ENCODE measurements around the gene RGS19. TPM values are rescaled to one million over a fixed set of nuclear protein-coding genes. Genes with fewer than 3 reads are reported as not detected.

The RGS19 gene
- total RNA-seq, 2 donors from 2014 or later = 7.8 to 14.1 TPM

DNA sequence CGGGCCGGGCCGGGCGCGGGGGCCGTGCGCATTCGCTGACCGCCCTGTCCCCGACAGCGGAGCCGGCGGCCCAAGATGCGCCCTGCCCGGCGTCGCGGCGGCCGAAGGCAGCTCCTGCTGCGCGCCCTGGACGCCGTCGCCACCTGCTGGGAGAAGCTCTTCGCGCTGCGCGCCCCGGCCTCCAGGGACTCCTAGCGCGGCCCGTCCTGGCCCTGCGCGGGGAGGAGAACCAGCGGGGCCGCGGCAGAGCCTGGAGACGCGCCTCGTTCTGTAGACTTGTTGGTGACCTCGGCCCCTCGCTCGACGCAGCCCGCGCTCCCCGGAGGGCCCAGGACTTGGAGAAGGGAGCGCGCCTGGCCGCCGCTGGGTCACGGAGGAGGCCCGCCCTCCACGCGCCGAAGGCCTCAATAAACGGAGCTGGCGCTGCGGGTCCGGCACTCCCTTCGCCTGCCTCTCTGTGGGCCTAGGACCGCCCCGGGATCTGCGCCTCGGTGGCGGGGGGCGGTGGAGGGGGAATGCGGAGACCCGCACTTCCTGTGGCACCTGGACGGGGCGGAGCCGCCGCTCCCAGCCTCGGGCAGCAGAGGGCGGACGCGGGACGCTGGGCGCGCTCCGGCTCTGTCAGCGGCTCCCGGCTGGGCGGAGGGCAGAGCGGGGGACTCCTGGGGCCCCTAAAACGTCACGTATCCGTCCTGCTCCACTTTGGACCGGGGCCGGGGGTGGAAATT is 40.6 kb downstream of the RGS19 start:
- TF ChIP-seq, protein P1, sequence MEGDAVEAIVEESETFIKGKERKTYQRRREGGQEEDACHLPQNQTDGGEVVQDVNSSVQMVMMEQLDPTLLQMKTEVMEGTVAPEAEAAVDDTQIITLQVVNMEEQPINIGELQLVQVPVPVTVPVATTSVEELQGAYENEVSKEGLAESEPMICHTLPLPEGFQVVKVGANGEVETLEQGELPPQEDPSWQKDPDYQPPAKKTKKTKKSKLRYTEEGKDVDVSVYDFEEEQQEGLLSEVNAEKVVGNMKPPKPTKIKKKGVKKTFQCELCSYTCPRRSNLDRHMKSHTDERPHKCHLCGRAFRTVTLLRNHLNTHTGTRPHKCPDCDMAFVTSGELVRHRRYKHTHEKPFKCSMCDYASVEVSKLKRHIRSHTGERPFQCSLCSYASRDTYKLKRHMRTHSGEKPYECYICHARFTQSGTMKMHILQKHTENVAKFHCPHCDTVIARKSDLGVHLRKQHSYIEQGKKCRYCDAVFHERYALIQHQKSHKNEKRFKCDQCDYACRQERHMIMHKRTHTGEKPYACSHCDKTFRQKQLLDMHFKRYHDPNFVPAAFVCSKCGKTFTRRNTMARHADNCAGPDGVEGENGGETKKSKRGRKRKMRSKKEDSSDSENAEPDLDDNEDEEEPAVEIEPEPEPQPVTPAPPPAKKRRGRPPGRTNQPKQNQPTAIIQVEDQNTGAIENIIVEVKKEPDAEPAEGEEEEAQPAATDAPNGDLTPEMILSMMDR (IDR thresholded peaks at IDR 0.05) = peak; percentile 82 to 87
- Histone ChIP-seq H3K27ac (peak overlapping the region; percentile 67 to 70), H3K36me3 (peaks cover 8% of the 10 kb centered on the region), H3K4me1 (peaks cover 0 to 51% of the 10 kb centered on the region in 2 donors), H3K9me3 (no peaks in the 10 kb centered on the region), H3K27me3 (peaks cover 9 to 17% of the 10 kb centered on the region in 2 donors), H3K4me3 (peak overlapping the region; percentile 41 to 55)
- DNase-seq (ENCODE audit: low spot score) = peak; percentile 74

DNA sequence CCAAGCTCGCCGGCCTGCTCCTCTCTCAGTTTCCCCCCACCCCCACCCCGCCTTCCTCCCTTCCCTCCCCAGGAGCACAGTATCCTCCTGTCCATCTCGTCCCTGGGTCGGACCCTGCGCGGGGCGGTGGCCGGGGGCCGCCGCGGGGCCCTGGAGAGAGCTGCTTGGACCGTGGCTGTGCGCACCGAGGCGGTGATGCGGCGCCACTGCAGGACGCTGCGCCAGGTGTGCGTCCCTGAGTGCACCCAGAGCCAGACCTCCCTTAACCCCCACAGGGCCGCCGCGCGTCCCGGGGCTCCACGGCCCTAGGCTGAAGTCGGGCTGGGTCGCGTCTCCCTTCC is 41.1 kb downstream of the RGS19 start:
- H3K4me1 ChIP-seq = peaks cover 0 to 51% of the 10 kb centered on the region in 2 donors
- peak overlapping the region; percentile 41 to 55 for H3K4me3 ChIP-seq
- H3K27ac ChIP-seq = peak overlapping the region; percentile 67 to 70
- peaks cover 12% of the 10 kb centered on the region for H3K36me3 ChIP-seq
- TF ChIP-seq, protein P1 (IDR thresholded peaks at IDR 0.05) = no peak
- H3K9me3 ChIP-seq = no peaks in the 10 kb centered on the region
- peaks cover 9 to 17% of the 10 kb centered on the region in 2 donors for H3K27me3 ChIP-seq
- DNase-seq (ENCODE audit: low spot score) = no peak

DNA sequence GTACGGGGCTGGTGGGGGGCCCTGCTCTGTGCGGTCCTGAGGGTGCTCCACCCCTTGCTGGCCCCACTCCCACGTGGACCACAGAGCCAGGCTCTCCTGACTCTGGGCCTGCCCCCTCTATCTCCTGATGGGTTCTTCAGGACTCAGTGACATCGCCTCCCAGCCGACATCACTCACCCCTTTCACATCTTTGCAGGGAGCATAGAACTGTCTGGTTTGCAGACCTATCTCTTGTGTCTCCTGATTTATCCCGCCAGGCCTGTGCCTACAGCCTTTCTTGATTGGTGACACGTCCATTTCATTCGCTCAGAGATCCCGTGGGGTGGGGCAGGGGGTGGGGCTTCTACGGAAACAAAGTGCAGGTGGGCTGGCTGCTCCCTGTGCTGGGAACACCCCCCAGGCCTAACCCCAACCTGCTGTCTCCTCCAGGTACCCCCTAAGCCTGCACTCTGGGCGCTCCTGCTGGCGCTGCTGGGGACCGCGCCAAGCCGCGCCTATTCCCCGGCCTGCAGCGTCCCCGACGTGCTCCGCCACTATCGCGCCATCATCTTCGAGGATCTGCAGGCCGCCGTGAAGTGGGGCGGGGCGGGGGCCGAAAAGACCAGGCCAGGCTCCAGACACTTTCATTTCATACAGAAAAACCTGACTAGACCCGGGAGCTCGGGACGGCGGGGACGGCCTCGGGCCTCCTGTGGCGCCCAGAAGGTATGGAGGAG is 41.7 kb downstream of the RGS19 start:
- H3K4me1 ChIP-seq = peaks cover 0 to 51% of the 10 kb centered on the region in 2 donors

DNA sequence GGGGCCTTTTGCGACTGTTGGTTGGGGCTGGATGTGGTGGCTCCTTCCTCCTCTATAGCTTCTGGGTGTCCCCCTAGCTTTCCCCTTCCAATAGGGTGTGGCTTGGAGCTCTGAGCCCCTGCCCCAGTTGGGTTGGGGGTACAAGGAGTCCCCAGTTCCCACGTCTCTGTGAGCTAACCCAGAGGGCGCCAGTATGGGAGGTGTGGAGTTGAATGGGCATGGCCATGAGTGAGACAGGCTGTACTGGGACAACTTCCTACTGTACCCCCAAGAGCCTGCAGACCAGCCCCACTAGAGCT is 42.2 kb downstream of the RGS19 start:
- TF ChIP-seq, protein P1 (IDR thresholded peaks at IDR 0.05) = no peak
- Histone ChIP-seq H3K9me3 (no peaks in the 10 kb centered on the region), H3K4me3 (no peak overlapping the region), H3K36me3 (peaks cover 22% of the 10 kb centered on the region), H3K4me1 (peaks cover 0 to 47% of the 10 kb centered on the region in 2 donors), H3K27me3 (peaks cover 6 to 14% of the 10 kb centered on the region in 2 donors), H3K27ac (no peak overlapping the region)
- DNase-seq (ENCODE audit: low spot score) = no peak

More for the DNA sequence above, 41.7 kb downstream of the RGS19 start:
- H3K36me3 ChIP-seq = peaks cover 17% of the 10 kb centered on the region
- TF ChIP-seq, protein P1 (IDR thresholded peaks at IDR 0.05) = no peak
- peaks cover 9 to 17% of the 10 kb centered on the region in 2 donors for H3K27me3 ChIP-seq
- DNase-seq (ENCODE audit: low spot score) = no peak
- H3K4me3 ChIP-seq = peak overlapping the region; percentile 41 to 55
- H3K27ac ChIP-seq = no peak overlapping the region
- no peaks in the 10 kb centered on the region for H3K9me3 ChIP-seq

DNA sequence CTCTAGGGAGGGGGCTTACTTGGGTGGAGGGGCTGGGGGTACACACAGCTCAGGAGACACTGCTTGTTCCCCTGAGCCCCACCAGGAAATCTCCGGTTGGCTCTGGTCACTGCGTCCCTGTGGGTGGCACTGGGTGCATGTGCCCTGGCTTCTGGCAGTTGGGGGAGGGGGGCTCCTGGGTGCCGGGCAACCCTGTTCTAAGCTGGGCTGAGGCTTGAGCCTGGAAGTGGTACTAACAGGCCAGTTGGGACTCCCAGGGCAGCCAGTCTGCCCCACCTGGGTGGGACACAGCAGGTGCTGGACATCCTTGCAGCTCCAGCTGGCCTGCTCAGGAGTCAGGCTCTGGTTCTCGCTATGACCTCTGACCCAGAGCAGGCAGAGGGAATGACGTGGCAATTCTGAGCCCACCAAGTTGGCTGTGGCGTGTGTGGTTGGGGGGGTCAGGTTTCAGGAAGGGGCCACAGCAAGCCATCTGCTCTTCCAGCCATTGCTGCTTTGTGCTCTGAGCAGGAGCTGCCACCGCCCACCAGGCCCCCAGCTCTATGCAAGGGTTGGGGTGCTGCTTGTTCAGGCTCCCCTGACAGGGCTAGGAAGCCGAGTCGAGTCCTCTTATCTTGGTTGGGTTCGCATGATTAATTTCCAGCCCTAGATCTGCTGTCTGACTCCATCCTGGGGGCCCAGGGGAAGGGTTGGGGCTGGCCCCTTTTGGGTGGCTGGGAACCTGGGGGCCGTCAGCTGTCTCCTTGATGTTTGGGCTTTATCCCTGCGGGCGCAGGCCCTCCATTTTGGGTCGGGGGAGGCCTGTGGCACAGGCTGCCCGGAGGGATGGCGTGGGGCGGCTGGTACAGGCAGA is 42.7 kb downstream of the RGS19 start:
- TF ChIP-seq, protein P1 (IDR thresholded peaks at IDR 0.05) = no peak
- Histone ChIP-seq H3K27me3 (peaks cover under 1 to 8% of the 10 kb centered on the region in 2 donors), H3K4me1 (peaks cover 0 to 41% of the 10 kb centered on the region in 2 donors), H3K36me3 (peaks cover 28% of the 10 kb centered on the region), H3K4me3 (no peak overlapping the region), H3K9me3 (no peaks in the 10 kb centered on the region), H3K27ac (no peak overlapping the region)
- DNase-seq (ENCODE audit: low spot score) = no peak

All from right atrium auricular region (tissue), 2 donors.